Placental epithelial cell (primary cell): ENCODE data around the gene DNLZ. TPM values are rescaled to one million over a fixed set of nuclear protein-coding genes. Genes with fewer than 3 reads are reported as not detected.

Experiments used
- total RNA-seq: library from RNA; depleted of rRNA; stranded (reverse); fragments of >200 nt; gene quantifications from 2 replicates; pipeline ENCODE4 v1.2.3, GENCODE V29; 2012

The DNLZ gene
- 11.0 and 14.3 TPM in 2 replicates for total RNA-seq

DNA sequence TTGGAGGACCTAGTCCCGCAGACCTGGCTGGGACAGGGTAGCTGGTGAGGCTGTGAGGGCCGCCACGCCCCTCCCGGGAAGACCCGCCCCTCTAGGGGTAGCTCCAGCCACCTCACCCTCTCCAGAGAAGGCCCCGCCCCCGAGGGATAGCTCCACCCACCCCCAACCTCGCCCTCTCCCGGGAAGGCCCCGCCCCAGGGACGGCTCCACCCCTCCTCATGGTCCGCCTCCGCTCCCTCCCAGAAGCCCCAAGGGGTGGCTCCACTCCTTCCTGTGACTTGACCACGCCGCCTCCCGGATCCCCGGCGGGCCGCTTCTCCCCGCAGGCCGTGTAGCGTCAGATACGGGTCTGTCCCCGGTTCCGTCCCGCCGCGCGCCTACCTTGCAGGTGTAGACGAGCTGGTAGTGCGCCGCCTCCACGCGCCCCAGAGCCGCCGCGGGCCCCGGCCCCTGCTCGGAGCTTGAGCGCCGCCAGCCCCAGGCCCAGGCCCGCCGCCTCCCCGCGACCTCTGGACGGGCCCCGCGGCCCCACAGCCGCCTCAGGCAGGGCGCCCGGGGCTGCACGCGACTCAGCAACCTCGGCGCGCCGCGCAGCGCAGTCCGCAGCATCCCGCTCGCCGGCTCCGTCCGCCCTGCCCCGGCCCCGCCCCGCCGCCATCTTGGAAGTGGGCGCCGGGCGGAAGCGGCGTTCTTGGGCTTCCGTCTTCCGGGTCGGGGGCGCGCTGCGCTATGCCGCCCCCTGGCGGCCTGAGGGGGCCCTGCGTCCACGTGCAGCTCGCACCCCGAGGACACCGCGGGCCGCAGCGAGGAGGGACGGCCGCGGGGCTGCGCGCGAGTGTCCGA, at the start of gene DNLZ:
DNLZ (minus strand) TSS at position 639 of the 843 bp plus-strand sequence; CDS start at position 609, 30 bp downstream.

DNA sequence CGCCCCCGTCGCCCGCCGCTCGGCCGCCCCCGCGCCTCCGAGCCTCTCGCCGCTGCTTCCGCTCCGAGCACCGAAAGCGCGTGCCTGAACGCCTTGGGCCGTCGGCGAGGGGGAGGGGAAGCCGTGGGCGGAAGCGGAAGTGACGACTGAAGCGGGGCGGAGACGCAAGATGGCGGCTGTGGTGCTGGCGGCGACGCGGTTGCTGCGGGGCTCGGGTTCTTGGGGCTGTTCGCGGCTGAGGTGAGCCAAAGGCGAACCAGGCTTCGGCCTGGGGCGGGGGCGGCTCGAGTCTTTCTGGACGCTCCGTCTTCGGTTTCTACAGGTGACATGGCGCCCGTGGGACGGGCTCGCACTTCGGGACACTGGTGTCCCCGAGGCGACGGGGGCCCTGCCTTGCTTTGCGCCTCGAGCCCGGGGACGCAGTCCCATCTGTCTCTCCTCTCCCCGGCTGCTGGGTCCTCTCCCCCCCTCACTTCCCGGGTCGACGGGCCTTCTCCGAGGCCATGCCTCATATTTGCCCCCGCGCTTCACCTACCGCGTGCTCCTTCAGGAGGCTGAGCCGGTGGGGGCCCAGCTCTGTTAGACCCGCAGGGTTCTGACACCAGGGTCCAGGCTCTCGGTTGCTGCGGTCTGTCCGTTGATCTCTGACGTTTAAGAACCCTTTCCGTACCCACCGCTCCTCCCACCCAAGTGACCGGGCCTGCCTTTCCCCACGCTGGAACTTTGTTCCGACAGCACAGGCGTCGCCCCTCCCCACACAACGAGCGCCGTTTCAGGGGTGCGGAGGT, 47.1 kb upstream of the DNLZ start, which contains the start of the genes ENTR1 and PMPCA:
ENTR1 (minus strand) TSS at position 115 of the 788 bp plus-strand sequence. CDS start 217 bp downstream, outside the sequence.
PMPCA (plus strand) TSS at position 159 of the 788 bp plus-strand sequence; CDS start at position 170, 11 bp downstream.

DNA sequence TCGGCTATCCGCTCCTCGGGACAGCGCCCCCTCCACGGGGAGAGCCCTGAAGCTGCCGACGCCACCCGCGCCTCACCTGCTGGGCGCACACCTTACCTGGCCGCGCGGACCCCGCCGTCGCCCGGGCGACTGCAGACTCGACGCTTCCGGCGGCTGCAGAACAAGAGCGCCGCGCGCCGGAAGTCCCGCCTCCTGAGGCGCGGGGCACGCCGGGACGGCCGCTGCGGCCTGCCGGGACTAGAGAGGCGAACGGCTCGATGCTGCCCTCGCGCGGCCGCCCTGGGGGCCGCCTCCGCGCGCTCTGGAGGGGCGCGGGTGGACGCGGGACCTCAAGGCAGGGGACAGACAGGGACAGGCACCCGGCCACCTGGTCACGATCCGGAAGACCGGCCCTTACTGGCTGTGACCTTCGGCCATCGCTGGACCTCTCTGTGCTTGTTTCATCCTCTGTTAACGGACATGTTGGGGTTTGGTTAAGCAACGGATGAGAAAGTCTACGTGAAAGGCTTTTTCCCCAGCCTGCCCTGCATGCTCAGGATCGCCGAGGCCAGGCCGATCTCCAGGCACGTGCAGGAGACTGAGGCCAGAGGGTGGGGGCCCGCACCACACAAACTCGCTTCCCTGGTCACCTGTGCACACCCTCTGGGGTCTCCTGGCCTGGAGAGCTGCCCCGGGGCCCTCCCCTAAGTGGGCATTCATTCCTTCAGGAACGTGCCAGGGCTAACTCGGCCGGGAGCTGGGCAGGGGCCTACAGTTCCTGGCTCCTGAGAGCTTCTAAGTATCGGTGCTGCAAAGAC, 36.7 kb upstream of the DNLZ start, which contains the start of gene SNAPC4:
SNAPC4 (minus strand) TSS at position 133 of the 797 bp plus-strand sequence. CDS start 1,742 bp downstream, outside the sequence.

DNA sequence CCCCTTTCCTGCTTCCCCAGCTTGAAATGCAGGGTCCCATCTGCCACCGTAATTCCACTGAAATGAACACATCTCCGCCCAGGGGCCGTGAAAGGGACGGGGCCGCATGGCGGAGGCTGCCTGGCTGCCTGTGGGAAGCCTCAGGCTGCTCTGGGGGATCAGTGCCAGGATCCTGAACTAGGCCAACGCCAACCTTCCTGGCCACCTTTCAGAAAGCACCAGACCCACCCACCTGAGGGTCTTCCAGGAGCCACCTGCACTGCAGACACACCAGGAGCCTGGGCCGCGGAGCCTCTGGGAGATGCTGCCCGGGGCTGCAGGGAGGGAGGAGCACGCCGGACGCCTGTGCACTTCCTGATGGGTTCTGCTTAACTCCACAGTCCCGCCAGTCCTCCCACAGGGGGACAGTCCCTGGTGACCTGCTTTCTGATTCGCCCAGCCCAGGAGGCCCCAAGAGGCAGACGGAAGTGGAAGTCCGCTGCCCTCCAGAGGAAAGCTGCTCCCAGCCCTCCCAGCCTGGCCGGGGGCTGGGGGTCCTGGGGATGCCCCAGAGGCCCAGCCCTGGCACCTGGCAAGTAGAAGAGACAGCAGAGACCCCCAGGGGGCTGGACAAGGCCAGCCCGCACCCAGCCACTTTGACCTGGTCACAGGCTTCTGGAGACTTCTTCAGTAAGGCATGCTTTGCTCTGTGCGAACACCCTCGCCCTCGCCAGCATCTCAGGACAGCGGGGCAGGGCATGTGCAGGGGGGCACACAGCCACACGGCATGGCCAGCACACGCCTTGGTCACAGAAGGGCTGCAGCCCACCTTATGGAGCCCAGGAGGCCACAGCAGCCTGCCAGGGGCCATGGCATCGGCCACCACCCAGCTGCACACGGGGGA, 10.0 kb upstream of the DNLZ start, which contains the start of gene CARD9:
CARD9 (minus strand) TSS at position 370 of the 883 bp plus-strand sequence. CDS start 1,591 bp downstream, outside the sequence.

DNA sequence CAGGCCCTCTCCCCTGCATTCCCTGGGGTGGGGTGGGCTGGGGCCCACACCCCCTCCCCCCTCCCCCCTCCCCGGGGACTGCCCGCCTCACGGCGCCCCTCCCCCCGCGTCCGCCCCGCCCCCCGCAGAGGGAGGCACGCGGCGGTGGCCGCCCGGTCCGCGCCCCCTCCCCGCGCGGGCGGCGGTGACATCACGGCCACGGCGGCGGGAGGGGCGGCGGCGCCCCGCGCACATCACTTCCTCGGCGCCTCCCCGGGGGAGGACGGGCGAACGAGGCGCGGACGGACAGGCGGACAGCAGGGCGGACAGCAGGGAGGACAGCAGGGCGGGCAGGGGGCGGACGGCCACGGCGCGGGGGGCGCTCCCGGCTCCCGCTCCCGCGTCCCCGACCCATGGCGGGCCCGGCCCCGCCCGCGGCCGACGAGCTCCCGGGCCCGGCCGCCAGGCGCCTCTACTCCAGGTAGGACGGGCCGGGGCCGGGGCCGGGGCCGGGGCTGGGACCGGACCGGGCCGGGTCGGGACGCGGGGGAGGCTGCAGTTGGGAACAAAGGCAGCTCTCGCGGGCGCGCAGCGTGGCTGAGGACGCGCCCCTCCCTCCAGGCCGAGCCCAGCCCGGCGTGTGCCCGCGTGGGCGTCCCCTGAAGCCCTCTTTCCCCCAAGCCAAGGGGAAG, 36.1 kb downstream of the DNLZ start, which contains the start of gene GPSM1:
GPSM1 (plus strand) TSS at position 236 of the 671 bp plus-strand sequence; CDS start at position 393, 157 bp downstream.

Other genes with a start within 250 kb of the DNLZ start
- gene TMEM250, start 244.9 kb downstream of the DNLZ start, total RNA-seq: 38.1 and 61.1 TPM in 2 replicates
- not detected in 2 replicates for gene LHX3, start 158.6 kb downstream of the DNLZ start, total RNA-seq
- gene QSOX2, start 117.9 kb downstream of the DNLZ start, total RNA-seq: 4.3 and 10.6 TPM in 2 replicates
- gene CCDC187, start 59.6 kb downstream of the DNLZ start, total RNA-seq: not detected in 2 replicates
- 23.6 and 29.0 TPM in 2 replicates for gene GPSM1, start 36.2 kb downstream of the DNLZ start, total RNA-seq
- gene CARD9, start 9.9 kb upstream of the DNLZ start, total RNA-seq: 4.7 and 7.4 TPM in 2 replicates
- gene SNAPC4, start 36.4 kb upstream of the DNLZ start, total RNA-seq: 6.7 TPM in 2 replicates
- gene ENTR1, start 46.9 kb upstream of the DNLZ start, total RNA-seq: 29.4 and 33.8 TPM in 2 replicates
- gene PMPCA, start 46.9 kb upstream of the DNLZ start, total RNA-seq: 43.3 and 46.3 TPM in 2 replicates
- gene INPP5E, start 76.1 kb upstream of the DNLZ start, total RNA-seq: 8.2 and 10.0 TPM in 2 replicates
- 35.7 and 44.4 TPM in 2 replicates for gene SEC16A, start 119.3 kb upstream of the DNLZ start, total RNA-seq
- gene NOTCH1, start 182.3 kb upstream of the DNLZ start, total RNA-seq: 12.4 and 14.1 TPM in 2 replicates